PFSK-1 (cell line): ENCODE data around the gene INTS15.

ENCODE experiments used
- FOXP2 ChIP-seq: optimal IDR thresholded peaks from 2 replicates; pipeline ENCODE3; 2011; ENCODE audit warnings: borderline replicate concordance, control low read depth, inconsistent platforms; ENCODE audit not compliant: insufficient read depth; ENCODE audit errors: extremely low read length, extremely low read depth
- POLR2AphosphoS5 ChIP-seq: IDR thresholded peaks from 2 replicates; pipeline ENCODE4 v1.6.1; 2012; ENCODE audit warnings: low read depth, mild to moderate bottlenecking, control low read depth, low read length, moderate library complexity
- REST ChIP-seq, 2 experiments: IDR thresholded peaks; 2 replicates each; pipeline versions ENCODE4 v1.6.1 to v1.8.0; 2011 to 2012; ENCODE audit warnings: low read depth in 2 of 2, low read length in 2 of 2, control low read depth in 1 of 2, inconsistent platforms in 1 of 2, mild to moderate bottlenecking in 1 of 2, moderate library complexity in 1 of 2; ENCODE audit not compliant: insufficient read depth in 1 of 2
- SIN3A ChIP-seq: IDR thresholded peaks from 2 replicates; pipeline ENCODE4 v1.6.1; 2012; ENCODE audit warnings: mild to moderate bottlenecking, low read length, moderate library complexity, borderline replicate concordance; ENCODE audit not compliant: insufficient read depth
- TAF1 ChIP-seq: IDR thresholded peaks from 2 replicates; pipeline ENCODE4 v1.6.1; 2012; ENCODE audit warnings: low read length, control low read depth, borderline replicate concordance; ENCODE audit not compliant: insufficient read depth

INTS15 gene

GRCh38 chr7:6642861-6643640, 53.2 kb downstream of the INTS15 start:
- TF ChIP-seq POLR2AphosphoS5 (no peak), SIN3A (no peak), REST (IDR thresholded peaks at IDR 0.05; ENCODE audit: insufficient read depth in 1 of 2, low read depth in 2 of 2, low read length in 2 of 2) (no peak), TAF1 (no peak), FOXP2 (no peak)

- TF ChIP-seq FOXP2 (no peak), REST (IDR thresholded peaks at IDR 0.05; ENCODE audit: insufficient read depth in 1 of 2, low read depth in 2 of 2, low read length in 2 of 2) (no peak), TAF1 (no peak), SIN3A (no peak), POLR2AphosphoS5 (no peak)
Observed at GRCh38 chr7:6643915-6644625, 54.2 kb downstream of the INTS15 start.

- TF ChIP-seq FOXP2 (no peak), REST (IDR thresholded peaks at IDR 0.05; ENCODE audit: insufficient read depth in 1 of 2, low read depth in 2 of 2, low read length in 2 of 2) (no peak), TAF1 (no peak), SIN3A (no peak), POLR2AphosphoS5 (no peak)
Observed at GRCh38 chr7:6644728-6645127, 54.9 kb downstream of the INTS15 start.

GRCh38 chr7:6646465-6646864, 56.6 kb downstream of the INTS15 start:
- TF ChIP-seq TAF1: no peak
- TF ChIP-seq SIN3A: no peak
- TF ChIP-seq POLR2AphosphoS5: no peak
- no peak for TF ChIP-seq FOXP2
- no peak for TF ChIP-seq REST (IDR thresholded peaks at IDR 0.05; ENCODE audit: insufficient read depth in 1 of 2, low read depth in 2 of 2, low read length in 2 of 2)
